Thymus (tissue), 14 donors: Measurements from ENCODE around the gene C8G. TPM values are rescaled to one million over a fixed set of nuclear protein-coding genes. Genes with fewer than 3 reads are reported as not detected.

Experiments
- DNase-seq, 9 donors: peaks; one replicate each; pipeline ENCODE4 v3.0.0-alpha.2; 2013; ENCODE audit warnings: low spot score in 9 of 9, low read depth in 6 of 9, missing footprints in 1 of 9
- H3K27ac ChIP-seq, 2 donors: one replicate each; pipeline ENCODE4 v1.5.1; 2013; ENCODE audit warnings: control low read depth in 1 of 2, low read depth in 1 of 2, low read length in 1 of 2, mild to moderate bottlenecking in 1 of 2, moderate library complexity in 1 of 2
- H3K27me3 ChIP-seq, 2 donors: one replicate each; pipeline ENCODE4 v1.5.1; 2013; ENCODE audit warnings: low read length in 1 of 2; ENCODE audit not compliant: control insufficient read depth in 2 of 2, insufficient read depth in 1 of 2
- H3K36me3 ChIP-seq, 2 donors: one replicate each; pipeline ENCODE4 v1.5.1; 2013; ENCODE audit warnings: low read length in 1 of 2, mild to moderate bottlenecking in 1 of 2, moderate library complexity in 1 of 2; ENCODE audit not compliant: control insufficient read depth in 2 of 2, insufficient read depth in 2 of 2
- H3K4me1 ChIP-seq, 2 donors: one replicate each; pipeline ENCODE4 v1.5.1; 2013; ENCODE audit warnings: low read length in 2 of 2; ENCODE audit not compliant: control insufficient read depth in 2 of 2, insufficient read depth in 2 of 2
- H3K4me3 ChIP-seq, 2 donors: one replicate each; pipeline ENCODE4 v1.5.1; 2013; ENCODE audit warnings: low read length in 2 of 2, control low read depth in 1 of 2, mild to moderate bottlenecking in 1 of 2
- H3K9me3 ChIP-seq, 2 donors: one replicate each; pipeline ENCODE4 v1.5.1; 2013; ENCODE audit warnings: low read length in 1 of 2, mild to moderate bottlenecking in 1 of 2; ENCODE audit not compliant: control insufficient read depth in 2 of 2, insufficient read depth in 1 of 2
- WGBS: extraction: QIAGEN DNeasy Blood & Tissue Kit; methylation state at CpG from one replicate; pipeline ENCODE4 v1.1.7; 2013; 5-methylcytosine and 5-hydroxymethylcytosine counted together
- long read RNA-seq, 10 donors: transcript quantifications; one replicate each; lab custom pipeline, GENCODE V29; 2026
- polyA plus RNA-seq: library from polyadenylated mRNA; stranded (reverse); fragments of 200-250 nt; gene quantifications from one replicate; pipeline ENCODE4 v1.2.3, GENCODE V29; 2013
- total RNA-seq: library from RNA; stranded (reverse); fragments of 120-200 nt; gene quantifications from one replicate; pipeline ENCODE4 v1.2.4, GENCODE V29; 2013
- donor health status: healthy.

Gene C8G
- total RNA-seq (2.2 TPM), polyA plus RNA-seq (6.5 TPM)
- long read RNA-seq, donor 1, result 0 reads
- long read RNA-seq, donor 2, result 0 reads
- long read RNA-seq, donor 3, result 0 reads
- long read RNA-seq, donor 4, partial matches to known transcripts, result 0 of 1 reads
- long read RNA-seq, donor 4, other reads (novel, unspliced or antisense), result 0 of 1 reads
- long read RNA-seq, donor 5, result 0 reads
- long read RNA-seq, donor 6, partial matches to known transcripts, result 0 of 1 reads
- long read RNA-seq, donor 6, other reads (novel, unspliced or antisense), result 0 of 1 reads
- long read RNA-seq, donor 7, result 0 reads
- long read RNA-seq, donor 8, result 0 reads
- long read RNA-seq, donor 9, result 0 reads
- long read RNA-seq, donor 10, result 0 reads

GRCh38 chr9:136944519-136945332 lies at the start of gene C8G, which contains the start of gene FBXW5:
TSS of gene C8G (plus strand) at chr9:136945243. CDS start at chr9:136945321, 78 bp downstream.
TSS of gene FBXW5 (minus strand) at chr9:136944738. CDS start at chr9:136944083, 655 bp downstream.
- Histone ChIP-seq H3K27me3 (no peaks in the 10 kb centered on the region), H3K9me3 (peaks cover 0 to 1% of the 10 kb centered on the region in 2 donors), H3K27ac (peak within 1 kb of the TSS; percentile 50 to 87), H3K4me1 (peaks cover 20 to 35% of the 10 kb centered on the region in 2 donors), H3K4me3 (peak within 1 kb of the TSS; percentile 79 to 97), H3K36me3 (peaks cover 31 to 37% of the 10 kb centered on the region in 2 donors)
- peak; percentile 72 to 98 (median 91) for DNase-seq
- 6% methylated on average over 74 of the region's 74 CpGs for WGBS

GRCh38 chr9:136896027-136896426 lies 49.0 kb upstream of the C8G start:
- no peak overlapping the region for H3K27ac ChIP-seq
- peaks cover 0 to 2% of the 10 kb centered on the region in 2 donors for H3K9me3 ChIP-seq
- DNase-seq, result no peak
- no peak overlapping the region for H3K4me3 ChIP-seq
- H3K27me3 ChIP-seq, result no peaks in the 10 kb centered on the region
- H3K4me1 ChIP-seq, result peaks cover 0 to under 1% of the 10 kb centered on the region in 2 donors
- WGBS, result 87% methylated on average over 11 of the region's 11 CpGs
- H3K36me3 ChIP-seq, result peaks cover 41 to 48% of the 10 kb centered on the region in 2 donors

- peaks cover 59 to 67% of the 10 kb centered on the region in 2 donors for H3K36me3 ChIP-seq
- peaks cover 0 to 25% of the 10 kb centered on the region in 2 donors for H3K4me1 ChIP-seq
- 97% methylated on average over 21 of the region's 21 CpGs for WGBS
- H3K4me3 ChIP-seq, result no peak overlapping the region
- H3K9me3 ChIP-seq, result peaks cover 0 to 2% of the 10 kb centered on the region in 2 donors
- no peak for DNase-seq
- no peaks in the 10 kb centered on the region for H3K27me3 ChIP-seq
- no peak overlapping the region for H3K27ac ChIP-seq
Measured at GRCh38 chr9:136898483-136899100, 46.5 kb upstream of the C8G start.

GRCh38 chr9:136899196-136899595 lies 45.8 kb upstream of the C8G start:
- no peak for DNase-seq
- 92% methylated on average over 9 of the region's 9 CpGs for WGBS
- Histone ChIP-seq H3K9me3 (peaks cover 0 to 2% of the 10 kb centered on the region in 2 donors), H3K27me3 (no peaks in the 10 kb centered on the region), H3K36me3 (peaks cover 58 to 70% of the 10 kb centered on the region in 2 donors), H3K4me3 (no peak overlapping the region), H3K4me1 (peaks cover 0 to 26% of the 10 kb centered on the region in 2 donors), H3K27ac (no peak overlapping the region)

GRCh38 chr9:136900556-136900955 lies 44.5 kb upstream of the C8G start:
- peaks cover 0 to 26% of the 10 kb centered on the region in 2 donors for H3K4me1 ChIP-seq
- 97% methylated on average over 10 of the region's 10 CpGs for WGBS
- no peak for DNase-seq
- no peak overlapping the region for H3K4me3 ChIP-seq
- H3K27me3 ChIP-seq, result no peaks in the 10 kb centered on the region
- peaks cover 0 to 2% of the 10 kb centered on the region in 2 donors for H3K9me3 ChIP-seq
- H3K36me3 ChIP-seq, result peaks cover 64 to 65% of the 10 kb centered on the region in 2 donors
- H3K27ac ChIP-seq, result peak overlapping the region in 1 of 2 donors; percentile 59

- Histone ChIP-seq H3K4me3 (no peak overlapping the region), H3K27ac (peak overlapping the region; percentile 84 to 88), H3K27me3 (no peaks in the 10 kb centered on the region), H3K36me3 (peaks cover 67% of the 10 kb centered on the region in 2 donors), H3K4me1 (peaks cover 0 to 26% of the 10 kb centered on the region in 2 donors), H3K9me3 (peaks cover 0 to 2% of the 10 kb centered on the region in 2 donors)
- DNase-seq, result no peak
- 94% methylated on average over 13 of the region's 13 CpGs for WGBS
Measured at GRCh38 chr9:136900988-136901515, 44.0 kb upstream of the C8G start.

- DNase-seq, result peak in 2 of 9 donors; percentile 11 to 56
- no peaks in the 10 kb centered on the region for H3K27me3 ChIP-seq
- 77% methylated on average over 20 of the region's 20 CpGs for WGBS
- H3K36me3 ChIP-seq, result peaks cover 69% of the 10 kb centered on the region in 2 donors
- peaks cover 0 to 2% of the 10 kb centered on the region in 2 donors for H3K9me3 ChIP-seq
- no peak overlapping the region for H3K4me3 ChIP-seq
- peak overlapping the region; percentile 84 to 88 for H3K27ac ChIP-seq
- peaks cover 0 to 26% of the 10 kb centered on the region in 2 donors for H3K4me1 ChIP-seq
Measured at GRCh38 chr9:136901516-136902258, 43.4 kb upstream of the C8G start.

- WGBS, result 87% methylated on average over 15 of the region's 15 CpGs
- Histone ChIP-seq H3K4me1 (peaks cover 0 to 26% of the 10 kb centered on the region in 2 donors), H3K4me3 (no peak overlapping the region), H3K9me3 (no peaks in the 10 kb centered on the region), H3K27ac (peak overlapping the region; percentile 84 to 88), H3K27me3 (no peaks in the 10 kb centered on the region), H3K36me3 (peaks cover 72 to 75% of the 10 kb centered on the region in 2 donors)
- peak in 2 of 9 donors; percentile 21 to 48 for DNase-seq
Measured at GRCh38 chr9:136902259-136902821, 42.7 kb upstream of the C8G start.
